Mucosa of descending colon (tissue), 3 donors: ENCODE data around the gene TRPM8. TPM values are rescaled to one million over a fixed set of nuclear protein-coding genes. Genes with fewer than 3 reads are reported as not detected.

Source experiments
- ATAC-seq: fragments of 200-7000 bp; cut with Tn5 transposase; one replicate; pipeline ENCODE4 v1.9.1; 2020; ENCODE audit warnings: mild to moderate bottlenecking, moderate library complexity
- DNase-seq, 3 donors: peaks; one replicate each; pipeline ENCODE4 v3.0.0-alpha.2; 2020
- H3K36me3 ChIP-seq: fragments of 200-600 bp; one replicate; pipeline ENCODE4 v1.8.0; 2021; ENCODE audit warnings: low read depth, mild to moderate bottlenecking
- H3K4me1 ChIP-seq: fragments of 200-600 bp; one replicate; pipeline ENCODE4 v1.8.0; 2021; ENCODE audit warnings: low read depth, mild to moderate bottlenecking
- H3K4me3 ChIP-seq: fragments of 200-600 bp; one replicate; pipeline ENCODE4 v1.8.0; 2021; ENCODE audit warnings: mild to moderate bottlenecking
- H3K9me3 ChIP-seq: fragments of 200-600 bp; one replicate; pipeline ENCODE4 v1.8.0; 2021; ENCODE audit warnings: mild to moderate bottlenecking
- CTCF ChIP-seq: fragments of 200-600 bp; IDR thresholded peaks from one replicate; pipeline ENCODE4 v1.8.0; 2022; ENCODE audit warnings: antibody characterized with exemption, mild to moderate bottlenecking
- intact Hi-C, 2 donors: fragments of 100-400 bp; cut with DNase I in 1 of 2; cut with micrococcal nuclease in 1 of 2; formaldehyde crosslinking; loops; one replicate each; pipeline versions ENCODE4 v1.11.0 to v1.11.1; 2022; cut with DNase I, micrococcal nuclease
- total RNA-seq, 3 donors: library from RNA; stranded (reverse); fragmentation: NEBNext Ultra II Directional in 2 of 3; extraction: Animal tissue kit (Norgen Biotek cat#: 25700) in 2 of 3; gene quantifications; one replicate each; pipeline versions ENCODE4 v1.2.1 to v1.2.4, GENCODE V29; 2021 to 2023
- donor health status: DM: no; HTN: no; CAD: no; lungs with moderate emphysema.
- donor health status: DM: no; HTN: no; CAD: no.
- donor health status: DM: no; HTN: yes; CAD: no.

Gene TRPM8
- total RNA-seq, 3 donors from 2014 or later: not detected

GRCh38 chr2:234005126-234005525, 88.0 kb downstream of the TRPM8 start:
- H3K9me3 ChIP-seq: no peaks in the 10 kb centered on the region
- ATAC-seq (no peak), DNase-seq (no peak)
- H3K4me3 ChIP-seq: no peak overlapping the region
- H3K36me3 ChIP-seq: no peaks in the 10 kb centered on the region
- TF ChIP-seq CTCF: no peak
- H3K4me1 ChIP-seq: no peaks in the 10 kb centered on the region
- intact Hi-C loops: no loop called here

- no peak for ATAC-seq
- DNase-seq: no peak
- Histone ChIP-seq H3K9me3 (no peaks in the 10 kb centered on the region), H3K4me3 (no peak overlapping the region), H3K4me1 (no peaks in the 10 kb centered on the region), H3K36me3 (no peaks in the 10 kb centered on the region)
- TF ChIP-seq CTCF: no peak
- intact Hi-C loops: no loop called here
Measured at GRCh38 chr2:234006501-234006900, 89.3 kb downstream of the TRPM8 start.

GRCh38 chr2:234014427-234014826, 97.3 kb downstream of the TRPM8 start:
- H3K4me1 ChIP-seq: no peaks in the 10 kb centered on the region
- intact Hi-C loops: no loop called here
- TF ChIP-seq CTCF: no peak
- H3K4me3 ChIP-seq: no peak overlapping the region
- H3K36me3 ChIP-seq: no peaks in the 10 kb centered on the region
- ATAC-seq (no peak), DNase-seq (no peak)
- no peaks in the 10 kb centered on the region for H3K9me3 ChIP-seq

- TF ChIP-seq CTCF: no peak
- H3K9me3 ChIP-seq: no peaks in the 10 kb centered on the region
- ATAC-seq (no peak), DNase-seq (no peak)
- no peak overlapping the region for H3K4me3 ChIP-seq
- intact Hi-C loops: no loop called here
- no peaks in the 10 kb centered on the region for H3K4me1 ChIP-seq
- H3K36me3 ChIP-seq: no peaks in the 10 kb centered on the region
Measured at GRCh38 chr2:234015861-234016260, 98.7 kb downstream of the TRPM8 start.

GRCh38 chr2:234019896-234020295, 102.7 kb downstream of the TRPM8 start:
- DNase-seq: no peak
- Histone ChIP-seq H3K4me3 (no peak overlapping the region), H3K36me3 (no peaks in the 10 kb centered on the region), H3K4me1 (no peaks in the 10 kb centered on the region), H3K9me3 (no peaks in the 10 kb centered on the region)
- no peak for TF ChIP-seq CTCF
- intact Hi-C loops: no loop called here
- ATAC-seq: no peak

- H3K4me3 ChIP-seq: no peak overlapping the region
- ATAC-seq: no peak
- no peak for DNase-seq
- TF ChIP-seq CTCF: no peak
- H3K9me3 ChIP-seq: no peaks in the 10 kb centered on the region
- intact Hi-C loops: no loop called here
- H3K36me3 ChIP-seq: no peaks in the 10 kb centered on the region
- H3K4me1 ChIP-seq: no peaks in the 10 kb centered on the region
Measured at GRCh38 chr2:234020332-234020731, 103.2 kb downstream of the TRPM8 start.
